GM21723 (cell line): Measurements from ENCODE around the gene TTLL9.
"Not testable (repeated sequence)": the region's sequence is repeated elsewhere in the genome, so short reads cannot be mapped to it uniquely, and the experiment has no call there.

Experiments used
- ATAC-seq: cut with Tn5 transposase; IDR thresholded peaks from one replicate; pipeline ENCODE4 v1.9.1; 2021; ENCODE audit warnings: mild to moderate bottlenecking, moderate library complexity; ENCODE audit not compliant: unreplicated experiment

TTLL9 gene

DNA sequence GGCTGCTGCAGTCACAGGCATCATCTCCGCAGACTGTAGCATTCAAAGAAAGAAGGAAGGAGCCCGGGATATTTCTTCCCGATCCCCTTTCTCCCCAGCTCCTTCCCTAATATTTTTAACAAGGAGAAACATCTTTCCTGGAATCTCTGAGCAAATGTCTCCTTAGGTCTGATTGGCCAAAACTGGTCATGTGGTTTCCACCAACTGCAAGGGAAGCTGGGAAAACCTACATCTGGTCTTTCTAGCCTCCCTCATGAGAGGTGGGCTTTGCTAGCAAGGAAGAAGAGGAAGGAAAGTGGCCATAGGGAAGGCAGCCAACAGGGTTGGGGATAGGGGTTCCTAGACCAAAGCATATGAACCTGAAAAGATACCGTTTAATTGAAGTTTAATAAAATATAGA, 46.3 kb downstream of the TTLL9 start:
- no peak for ATAC-seq

DNA sequence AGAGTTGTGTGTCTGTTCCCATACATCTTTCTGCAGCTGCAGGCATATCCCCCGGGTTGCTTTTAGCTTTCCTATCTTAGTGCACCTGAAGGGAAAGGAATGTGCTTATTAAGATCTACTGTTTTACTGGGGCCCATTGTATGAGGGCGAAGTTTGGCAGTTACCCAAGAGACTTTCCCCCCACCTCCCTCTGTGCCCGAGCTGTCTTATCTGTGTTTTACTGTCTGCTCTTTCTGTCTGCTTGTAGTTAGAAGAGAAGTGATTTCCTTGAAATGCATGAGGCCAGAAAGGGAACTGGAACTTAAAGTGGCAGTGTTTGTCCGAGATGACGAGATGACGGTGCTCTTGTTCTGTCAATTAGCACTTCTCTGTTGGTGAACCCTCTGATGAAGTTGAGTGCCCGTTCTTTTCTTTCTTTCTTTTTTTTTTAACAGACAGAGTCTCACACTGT, 47.6 kb downstream of the TTLL9 start:
- not testable (repeated sequence) for ATAC-seq

DNA sequence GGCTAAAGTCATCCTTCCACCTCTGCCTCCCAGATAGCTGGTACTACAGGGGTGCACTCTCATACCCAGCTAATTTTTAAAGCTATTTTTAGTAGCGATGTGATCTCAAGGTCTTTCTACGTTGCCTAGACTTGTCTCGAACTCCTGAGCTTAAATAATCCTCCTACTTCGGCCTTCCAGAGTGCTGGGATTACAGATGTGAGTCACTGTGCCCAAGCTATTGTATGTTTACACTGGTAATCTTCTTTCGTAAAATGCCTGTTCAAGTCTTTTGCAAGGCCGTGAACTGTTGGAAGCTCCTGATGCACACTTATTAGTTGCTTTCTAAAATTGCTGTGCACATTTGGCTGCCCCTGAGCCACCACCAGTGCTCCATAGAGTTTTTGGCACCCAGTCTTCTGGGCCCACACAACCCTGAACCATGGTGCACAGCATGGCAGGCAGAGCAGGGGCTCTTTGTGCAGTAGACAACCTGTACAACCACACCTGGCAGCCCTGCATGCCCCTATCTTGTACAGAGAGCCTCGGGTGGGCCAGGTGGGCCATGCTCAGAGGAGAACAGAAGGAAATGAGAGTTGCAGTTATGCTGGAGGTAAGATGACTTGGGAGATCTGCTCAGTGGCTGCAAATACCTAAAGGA, 48.2 kb downstream of the TTLL9 start:
- no peak for ATAC-seq

DNA sequence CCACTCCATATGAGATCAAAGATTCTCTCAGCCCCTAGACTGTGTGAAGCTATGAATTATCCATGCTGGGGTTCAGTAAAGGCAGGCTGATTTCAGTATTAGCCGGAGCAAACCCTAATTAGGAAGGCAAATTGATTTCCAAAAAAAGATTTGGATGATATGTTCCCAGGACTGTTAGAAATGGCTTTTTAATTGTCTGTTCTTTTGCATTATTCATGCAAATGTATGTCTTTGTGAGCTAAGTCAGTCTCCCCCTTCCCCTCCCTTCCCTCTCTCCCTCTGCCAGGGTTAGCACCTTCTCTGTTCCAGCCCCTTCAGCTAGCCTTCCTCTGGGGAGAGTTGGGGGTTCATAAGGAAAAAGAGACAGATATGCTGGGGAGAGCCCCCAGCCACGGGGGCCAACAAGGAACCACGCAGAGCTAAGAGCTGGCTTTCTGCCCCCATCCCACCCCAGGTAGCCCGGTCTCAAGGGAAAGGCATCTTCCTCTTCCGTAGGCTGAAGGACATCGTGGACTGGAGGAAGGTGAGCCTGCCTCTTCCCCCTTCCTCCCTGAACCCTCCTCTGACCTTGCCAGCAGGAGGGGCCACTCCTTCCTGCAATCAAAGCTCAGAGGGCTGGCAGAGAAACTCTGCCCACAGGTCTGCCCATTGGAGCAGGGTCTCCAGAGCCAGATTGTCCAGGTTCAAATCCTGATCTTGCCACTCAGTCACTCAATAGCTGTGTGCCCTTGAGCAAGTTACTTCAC, 49.1 kb downstream of the TTLL9 start:
- ATAC-seq: no peak

DNA sequence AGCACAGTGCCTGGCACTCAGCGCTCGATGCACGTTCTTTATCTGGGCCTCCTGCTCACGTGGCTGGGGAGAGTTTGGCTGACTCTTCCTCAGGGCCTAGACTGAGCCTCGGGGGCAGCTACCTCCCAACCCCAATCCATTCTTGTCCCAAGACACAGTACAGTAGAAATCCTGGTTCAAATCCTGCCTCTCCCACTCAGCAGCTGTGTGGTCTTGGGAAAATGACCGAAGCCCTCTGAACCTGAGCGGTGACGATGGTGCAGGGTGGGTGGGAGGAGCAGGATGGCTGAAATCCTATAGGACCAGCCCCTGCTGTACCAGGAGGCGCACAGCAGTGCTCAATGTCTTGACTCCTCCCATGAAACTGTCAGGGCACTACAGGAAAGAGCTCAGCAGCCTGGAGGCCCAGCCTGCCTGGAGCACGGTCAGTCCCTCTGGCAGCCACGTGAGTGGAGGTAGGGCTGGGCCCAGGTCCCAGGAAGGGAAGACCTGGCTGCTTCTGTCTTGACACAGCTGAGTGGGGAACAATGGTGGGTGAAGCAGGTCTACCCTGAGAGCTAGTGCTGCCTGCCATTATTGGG, 49.9 kb downstream of the TTLL9 start:
- ATAC-seq: no peak

DNA sequence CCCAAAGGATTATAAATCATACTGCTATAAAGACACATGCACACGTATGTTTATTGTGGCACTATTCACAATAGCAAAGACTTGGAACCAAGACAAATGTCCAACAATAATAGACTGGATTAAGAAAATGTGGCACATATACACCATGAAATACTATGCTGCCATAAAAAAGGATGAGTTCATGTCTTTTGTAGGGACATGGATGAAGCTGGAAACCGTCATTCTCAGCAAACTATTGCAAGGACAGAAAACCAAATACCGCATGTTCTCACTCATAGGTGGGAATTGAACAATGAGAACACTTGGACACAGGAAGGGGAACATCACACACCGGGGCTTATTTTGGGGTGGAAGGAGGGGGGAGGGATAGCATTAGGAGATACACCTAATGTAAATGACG, 51.0 kb downstream of the TTLL9 start:
- ATAC-seq: not testable (repeated sequence)

DNA sequence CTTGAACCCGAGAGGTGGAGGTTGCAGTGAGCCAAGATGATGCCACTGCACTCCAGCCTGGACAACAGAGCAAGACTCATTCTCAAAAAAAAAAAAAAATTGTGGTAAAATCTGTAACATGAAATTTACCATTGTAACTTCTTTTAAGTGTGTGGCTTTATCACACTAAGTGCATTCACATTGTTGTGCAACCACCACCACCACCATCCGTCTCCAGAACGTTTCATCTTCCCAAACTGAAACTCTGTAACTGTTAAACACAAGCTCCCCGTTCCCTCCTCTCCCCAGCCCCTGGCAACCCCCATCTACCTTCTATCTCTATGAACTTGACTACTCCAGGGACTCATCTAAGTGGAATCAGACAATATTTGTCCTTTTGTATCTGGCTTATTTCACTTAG, 51.7 kb downstream of the TTLL9 start:
- ATAC-seq: no peak

DNA sequence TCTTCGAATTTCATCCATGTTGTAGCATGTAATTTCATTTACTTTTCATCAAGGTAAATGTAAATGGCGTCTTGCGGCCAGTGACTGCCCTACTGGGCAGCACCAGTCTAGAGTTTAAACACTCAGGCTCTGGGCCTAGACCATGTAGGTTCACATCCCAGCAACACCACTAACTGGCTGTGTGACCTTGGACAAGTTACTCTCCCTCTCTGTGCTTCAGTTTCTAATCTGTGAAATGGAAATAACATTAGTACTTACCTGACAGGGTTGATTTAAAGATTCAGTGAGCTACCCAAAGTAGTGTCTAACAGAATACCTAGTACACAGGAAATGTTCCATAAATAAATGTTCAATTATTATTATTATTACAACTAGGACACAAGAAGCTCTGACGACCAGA, 52.2 kb downstream of the TTLL9 start:
- no peak for ATAC-seq

DNA sequence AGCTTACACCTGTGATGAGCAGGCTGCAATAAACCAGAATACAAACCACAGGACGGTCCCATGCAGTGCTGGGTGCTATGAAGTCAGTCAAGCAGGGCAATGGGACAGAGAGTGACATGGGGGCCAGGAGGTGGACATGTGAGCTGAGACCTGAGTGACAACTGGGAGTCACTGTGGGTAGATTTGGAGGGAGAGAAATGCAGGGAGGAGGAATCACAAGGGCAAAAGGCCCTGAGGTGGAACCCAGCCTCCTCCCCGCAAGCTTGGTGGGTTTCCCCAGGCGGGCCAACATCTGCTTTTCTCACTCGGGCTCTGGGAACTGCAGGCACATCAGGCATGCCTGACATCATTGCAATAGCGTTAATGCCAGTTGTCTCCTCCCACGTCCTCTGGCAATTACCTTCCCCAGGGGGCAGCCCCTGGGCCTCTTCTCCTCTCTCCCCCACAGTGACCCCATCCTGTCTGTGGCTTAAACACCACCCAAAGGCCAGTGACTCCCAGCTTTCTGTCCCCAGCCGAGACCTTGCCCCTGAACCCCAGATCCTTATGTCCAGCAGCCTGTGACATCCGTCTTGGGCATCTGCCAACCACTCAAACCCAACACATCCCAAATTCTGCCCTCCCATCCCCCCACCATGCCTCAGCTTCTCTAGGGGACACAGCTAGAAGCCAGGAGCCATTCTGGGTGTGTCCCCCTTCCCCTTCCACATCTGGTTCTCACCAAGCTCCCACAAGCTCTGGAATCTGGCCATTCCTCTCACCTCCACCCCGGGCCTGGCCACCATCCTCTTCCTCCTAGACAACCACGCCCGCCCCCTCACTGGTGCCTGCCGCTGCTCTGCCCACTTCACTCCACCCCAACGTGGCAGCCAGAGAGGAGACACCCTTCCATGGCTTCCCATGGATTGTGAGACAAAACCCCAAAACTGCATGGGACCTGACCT, 53.2 kb downstream of the TTLL9 start:
- peak; percentile 68 for ATAC-seq

DNA sequence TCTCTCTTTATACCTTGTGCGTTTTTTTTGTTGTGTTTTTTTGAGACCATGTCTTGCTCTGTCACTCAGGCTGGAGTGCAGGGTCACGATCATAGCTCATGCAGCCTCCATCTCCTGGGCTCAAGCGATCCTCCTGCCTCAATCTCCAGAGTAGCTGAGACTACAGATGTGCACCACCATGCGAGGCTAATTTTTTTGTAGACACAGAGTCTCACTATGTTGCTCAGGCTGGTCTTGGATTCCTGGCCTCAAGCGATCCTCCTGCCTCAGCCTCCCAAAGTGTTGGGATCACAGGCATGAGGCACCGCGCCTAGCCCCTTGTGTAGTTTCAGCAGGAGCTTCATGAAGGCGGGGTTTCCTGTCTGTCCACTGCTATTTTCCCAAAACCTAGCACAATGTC, 54.1 kb downstream of the TTLL9 start:
- ATAC-seq: no peak

DNA sequence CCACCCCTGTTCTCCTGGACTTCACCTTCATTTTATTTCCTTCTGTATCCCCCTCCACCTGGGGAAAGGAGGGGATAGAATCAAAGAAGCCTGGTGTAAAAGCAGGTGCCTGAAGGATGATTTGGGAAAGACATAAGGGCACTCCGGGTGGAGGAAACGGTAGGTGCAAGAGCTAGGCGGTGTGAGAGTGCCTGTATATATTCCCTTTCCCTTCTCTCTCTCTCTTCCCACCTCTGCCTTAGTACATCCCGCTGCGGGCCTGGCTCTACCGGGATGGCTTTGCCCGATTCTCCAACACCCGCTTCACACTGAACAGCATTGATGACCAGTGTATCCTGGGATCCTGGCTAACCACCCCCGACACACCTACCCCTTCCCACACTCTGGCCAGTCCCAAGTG, 55.2 kb downstream of the TTLL9 start:
- ATAC-seq: no peak

DNA sequence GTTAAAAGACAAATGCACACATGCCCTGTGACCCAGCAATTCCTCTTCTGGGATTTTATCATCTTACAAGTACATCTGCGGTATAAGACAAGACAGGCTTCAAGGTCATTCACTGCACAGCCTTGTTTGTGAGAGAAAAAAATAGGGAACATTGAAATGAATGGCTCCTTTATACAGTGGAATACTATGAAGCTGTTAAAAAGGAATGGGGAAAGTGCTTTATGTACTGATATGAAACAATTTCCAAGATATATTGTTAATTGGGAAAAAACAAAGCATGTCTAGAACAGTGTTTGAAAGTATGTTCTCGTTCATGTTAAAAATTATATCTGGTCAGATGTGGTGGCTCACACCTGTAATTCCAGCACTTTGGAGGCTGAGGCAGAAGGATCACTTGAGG, 56.1 kb downstream of the TTLL9 start:
- ATAC-seq: no peak

DNA sequence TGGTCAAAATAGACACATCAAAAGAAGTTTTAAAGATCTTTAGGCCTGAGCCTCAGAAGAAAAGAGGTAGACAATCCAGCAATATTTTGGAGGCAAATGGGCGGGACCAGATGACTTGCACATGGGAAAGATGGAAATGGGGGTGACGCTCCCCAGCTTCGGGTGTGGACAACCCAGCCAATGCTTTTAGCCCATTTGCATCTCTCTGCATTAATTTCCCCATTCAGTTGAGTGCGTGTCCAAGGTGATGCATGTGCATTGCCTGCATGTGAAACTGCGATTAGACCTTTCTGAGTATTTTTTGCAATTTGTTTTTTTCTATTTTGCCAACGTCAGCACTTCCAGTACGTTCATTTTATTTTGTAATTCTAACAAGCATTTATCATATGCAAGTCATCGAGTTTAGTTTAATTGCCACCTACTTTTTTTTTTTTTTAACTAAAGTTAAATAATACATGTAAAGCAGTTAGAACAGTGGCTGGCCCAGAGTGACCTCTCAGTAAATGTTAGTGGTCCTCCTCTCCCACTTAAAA, 57.3 kb downstream of the TTLL9 start:
- ATAC-seq: no peak

DNA sequence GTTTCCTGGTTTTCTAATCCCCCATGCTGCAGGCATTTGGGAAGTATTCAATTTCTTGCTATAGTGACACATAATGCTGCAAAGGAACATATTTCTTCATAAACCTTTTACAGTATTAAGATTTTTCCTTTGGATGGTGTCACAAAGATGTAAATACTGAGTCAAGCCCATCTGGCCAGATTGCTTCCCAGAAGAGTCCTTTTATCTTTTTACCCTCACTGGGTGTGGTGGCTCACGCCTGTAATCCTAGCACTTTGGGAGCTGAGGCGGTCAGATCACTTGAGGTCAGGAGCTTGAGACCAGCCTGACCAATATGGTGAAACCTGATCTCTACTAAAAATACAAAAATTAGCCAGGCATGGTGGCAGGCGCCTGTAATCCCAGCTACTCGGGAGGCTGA, 59.2 kb downstream of the TTLL9 start:
- ATAC-seq: not testable (repeated sequence)

DNA sequence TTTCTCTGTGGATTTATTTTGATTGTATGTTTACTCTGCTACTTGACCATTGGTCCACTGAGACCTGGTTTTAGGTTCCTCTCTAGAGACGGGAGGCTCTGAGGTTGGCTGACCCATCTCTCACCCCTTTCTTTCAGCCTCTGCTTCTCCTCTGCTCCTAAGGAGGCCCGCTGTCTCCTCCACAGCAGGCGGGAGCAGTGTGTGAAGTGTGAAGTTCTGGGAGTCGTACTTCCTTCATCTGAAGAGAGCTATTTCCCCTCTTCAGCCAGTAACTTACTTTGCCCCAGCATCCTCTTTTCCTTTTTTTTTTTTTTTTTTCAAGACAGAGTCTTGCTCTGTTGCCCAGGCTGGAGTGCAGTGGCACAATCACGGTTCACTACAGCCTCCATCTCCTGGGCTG, 60.3 kb downstream of the TTLL9 start:
- ATAC-seq: no peak

DNA sequence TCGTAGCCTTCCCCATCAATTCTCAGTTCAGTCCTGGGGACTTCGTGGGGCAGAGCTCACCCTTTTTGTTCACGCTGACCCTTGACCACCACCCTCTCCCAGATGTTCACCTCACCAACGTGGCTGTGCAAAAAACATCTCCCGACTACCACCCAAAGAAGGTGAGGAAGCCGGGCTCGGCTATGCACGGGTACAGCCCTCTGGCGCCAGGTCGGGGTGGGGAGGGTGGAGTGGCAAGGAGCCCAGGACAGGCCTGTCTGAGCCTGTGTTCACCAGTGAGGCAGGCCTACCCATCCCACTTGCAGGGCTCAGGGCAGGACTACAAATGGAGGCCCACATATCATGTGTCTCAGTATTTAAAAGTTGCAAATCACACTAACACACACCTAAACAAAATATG, 63.3 kb downstream of the TTLL9 start:
- no peak for ATAC-seq

DNA sequence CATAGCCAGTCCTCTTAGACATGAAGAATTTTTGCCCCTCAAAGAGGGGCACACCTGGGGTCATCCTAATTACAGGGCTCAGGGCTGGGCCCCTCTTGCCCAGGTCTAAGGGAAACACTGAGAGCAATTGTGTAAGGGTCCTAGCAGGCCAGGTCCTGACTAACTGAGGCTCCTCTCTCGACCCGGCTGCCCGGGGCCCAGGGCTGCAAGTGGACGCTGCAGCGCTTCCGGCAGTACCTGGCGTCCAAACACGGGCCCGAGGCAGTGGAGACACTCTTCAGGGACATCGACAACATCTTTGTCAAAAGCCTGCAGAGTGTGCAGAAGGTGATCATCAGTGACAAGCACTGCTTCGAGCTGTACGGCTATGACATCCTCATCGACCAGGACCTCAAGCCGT, 64.1 kb downstream of the TTLL9 start:
- no peak for ATAC-seq

DNA sequence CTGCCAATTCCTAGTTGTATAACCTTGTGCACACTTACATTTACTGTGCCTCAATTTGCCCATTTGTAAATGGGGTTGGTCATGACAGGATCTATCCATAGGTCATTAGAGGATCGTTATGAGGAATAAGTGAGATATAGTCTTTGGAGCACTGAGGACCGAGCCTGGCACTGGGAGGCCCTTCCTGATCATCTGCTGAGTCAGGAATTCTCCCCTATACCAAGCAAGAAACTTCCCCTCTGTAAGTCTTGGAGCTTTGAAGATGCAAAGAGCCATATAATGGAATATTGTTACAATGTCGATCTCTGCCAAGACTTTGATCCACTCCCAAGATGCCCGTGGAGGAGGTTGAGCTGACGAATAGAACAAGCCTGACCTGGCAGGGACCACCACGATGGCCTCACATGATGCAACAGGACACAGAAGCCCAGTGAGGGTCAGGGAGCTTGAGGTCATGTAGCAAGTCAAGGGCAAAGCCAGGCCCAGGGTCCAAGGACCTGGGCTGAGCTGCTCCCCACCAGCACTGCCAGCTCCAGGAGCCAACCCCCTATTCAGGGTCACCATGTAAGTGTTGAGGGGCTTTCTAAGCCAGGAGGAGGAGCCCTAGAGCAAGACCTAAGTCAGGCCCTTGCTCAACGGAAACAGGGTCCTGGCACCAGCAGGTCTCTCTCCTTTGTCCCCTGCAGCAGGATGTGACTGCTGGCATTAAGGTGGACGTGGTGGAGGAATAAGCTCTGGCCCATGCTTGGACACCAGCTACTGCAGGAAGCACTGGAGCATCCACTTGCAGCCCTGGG, 64.7 kb downstream of the TTLL9 start:
- ATAC-seq: no peak

DNA sequence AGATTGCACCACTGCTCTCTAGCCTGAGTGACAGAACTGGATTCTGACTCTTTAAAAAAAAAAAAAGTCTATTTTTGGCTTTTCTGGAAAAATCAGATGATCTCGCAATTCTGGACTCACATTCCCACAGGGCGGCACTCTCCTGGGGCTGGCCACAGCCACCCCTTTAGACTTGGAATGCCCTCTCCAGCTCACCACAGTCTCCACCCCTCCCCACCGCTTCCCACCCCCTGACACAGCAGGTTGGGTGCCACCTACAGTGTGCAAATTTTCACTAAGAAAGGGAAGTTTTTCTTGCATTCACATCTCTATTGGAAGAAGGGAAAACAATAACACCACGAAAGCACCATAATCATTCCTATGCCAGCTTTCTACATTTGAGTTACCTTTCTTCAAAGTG, 66.0 kb downstream of the TTLL9 start:
- ATAC-seq: no peak

DNA sequence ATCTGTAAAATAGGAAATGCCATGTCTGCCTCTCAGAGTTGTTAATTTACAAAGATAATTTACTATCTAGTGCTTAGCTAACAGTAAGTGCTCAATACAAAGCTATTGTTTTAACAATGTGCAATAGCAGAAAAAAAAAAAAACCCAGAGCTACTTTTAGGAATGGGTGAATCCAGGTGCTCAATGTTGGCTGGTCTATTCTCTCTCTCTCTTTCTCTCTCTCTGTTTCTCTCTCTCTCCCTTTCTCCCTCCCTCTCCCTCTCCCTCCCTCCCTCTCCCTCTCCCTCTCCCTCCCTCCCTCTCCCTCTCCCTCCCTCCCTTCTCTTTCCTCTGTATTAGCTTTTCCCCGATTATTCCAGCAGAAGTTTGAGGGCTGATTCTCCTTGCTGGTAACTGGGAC, 67.4 kb downstream of the TTLL9 start:
- no peak for ATAC-seq
